D721Med (cell line): ENCODE data around the gene FOXI1.

Source experiments
- DNase-seq: peaks from one replicate; pipeline ENCODE4 v3.0.0; 2011; ENCODE audit warnings: low spot score; ENCODE audit not compliant: insufficient read length
- FAIRE-seq: peaks from 2 replicates; lab custom pipeline; 2011; peaks lifted over from hg19 to GRCh38; lab: Jason Lieb, UNC
- CTCF ChIP-seq: IDR thresholded peaks from 2 replicates; pipeline ENCODE4 v1.5.1; 2012; ENCODE audit warnings: mild to moderate bottlenecking, control low read depth; ENCODE audit not compliant: insufficient read depth; ENCODE audit errors: missing control alignments

Gene FOXI1

DNA sequence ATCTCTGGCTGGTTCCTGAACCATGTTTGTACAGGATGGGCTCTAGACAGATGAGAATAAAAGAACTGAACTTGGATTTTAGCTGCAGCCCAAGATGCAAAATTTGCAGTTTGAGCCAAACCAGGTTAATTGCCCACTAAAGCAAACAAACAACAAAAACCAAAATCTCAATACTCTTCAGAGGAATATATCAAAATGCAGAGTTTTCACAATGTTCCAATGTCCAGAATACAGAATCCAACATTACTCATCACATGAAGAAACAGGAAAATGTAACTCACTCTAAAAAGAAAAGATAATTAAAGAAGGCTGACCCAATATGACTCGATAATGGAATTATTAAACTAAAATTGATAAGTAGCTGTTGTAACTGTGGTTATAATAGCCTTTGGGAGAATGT is 20.4 kb downstream of the FOXI1 start:
- no peak for FAIRE-seq
- DNase-seq: no peak
- no peak for TF ChIP-seq CTCF

- DNase-seq (no peak), FAIRE-seq (no peak)
- TF ChIP-seq CTCF: no peak
Measured at GRCh38 chr5:170126626-170127025, 20.9 kb downstream of the FOXI1 start.

DNA sequence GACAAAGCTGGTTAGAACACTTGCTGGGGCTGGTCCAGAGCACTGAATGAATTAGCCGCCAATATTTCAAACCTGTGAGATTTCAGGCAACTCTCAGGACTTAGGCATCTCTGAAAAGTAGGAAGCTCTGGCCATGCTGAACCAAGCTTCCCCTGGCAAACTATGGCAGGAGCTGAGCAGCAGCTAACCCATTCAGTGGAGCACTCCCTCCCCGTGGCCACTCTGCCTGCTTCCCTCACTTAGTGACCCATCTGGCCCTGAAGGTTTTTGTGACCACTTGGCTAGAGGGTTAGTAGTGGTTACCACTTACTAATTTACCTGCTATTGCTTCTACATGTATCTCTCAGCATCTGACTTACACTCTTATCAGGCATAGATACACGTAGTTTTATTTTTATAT is 25.5 kb downstream of the FOXI1 start:
- TF ChIP-seq CTCF: no peak
- DNase-seq: no peak
- FAIRE-seq: no peak

GRCh38 chr5:170132269-170132975 is 26.7 kb downstream of the FOXI1 start:
- TF ChIP-seq CTCF: no peak
- FAIRE-seq: no peak
- DNase-seq: no peak

GRCh38 chr5:170132976-170133448 is 27.3 kb downstream of the FOXI1 start:
- FAIRE-seq: no peak
- TF ChIP-seq CTCF: no peak
- DNase-seq: no peak

DNA sequence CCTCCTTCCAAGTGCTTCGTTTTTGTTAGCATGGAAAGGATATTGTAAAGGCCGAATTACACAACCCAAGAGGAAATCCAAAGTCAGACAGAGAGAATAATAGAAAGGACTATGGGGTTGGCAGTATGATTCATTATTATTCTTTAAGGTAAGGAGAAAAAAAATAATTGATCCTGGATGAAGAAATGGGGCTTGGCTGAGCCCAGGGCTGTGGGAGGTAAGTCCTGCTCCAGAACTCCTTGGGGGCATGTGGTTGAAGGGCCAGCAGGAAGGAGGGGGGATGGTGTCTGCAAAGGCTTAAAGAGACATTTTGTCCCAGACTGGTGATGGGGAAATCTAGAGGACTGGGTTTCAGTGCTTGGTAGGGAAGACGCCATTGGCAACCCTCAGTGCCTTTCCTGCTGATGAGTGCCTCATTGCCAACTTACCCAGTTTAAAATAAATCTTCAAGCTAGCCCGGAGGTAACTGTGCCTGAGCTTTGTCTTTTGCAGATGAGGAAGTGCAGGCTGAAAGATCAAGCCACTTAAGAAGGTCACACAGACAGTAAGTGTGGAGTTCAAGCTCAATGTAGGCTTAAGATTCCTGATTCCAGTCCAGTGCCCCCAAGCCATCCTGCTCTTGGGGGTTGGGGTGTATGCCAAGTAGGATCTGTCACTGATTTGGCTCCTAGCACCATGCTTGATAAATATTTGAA is 30.2 kb downstream of the FOXI1 start:
- TF ChIP-seq CTCF: no peak
- FAIRE-seq (no peak), DNase-seq (no peak)

GRCh38 chr5:170136506-170136905 is 30.8 kb downstream of the FOXI1 start:
- DNase-seq (no peak), FAIRE-seq (no peak)
- no peak for TF ChIP-seq CTCF
